Pancreas (tissue), 10 donors: ENCODE results near the gene SEMA5A. TPM values are rescaled to one million over a fixed set of nuclear protein-coding genes. Genes with fewer than 3 reads are reported as not detected.

Source experiments
- ATAC-seq, 4 donors: fragments of 200-7000 bp; cut with Tn5 transposase; one replicate each; pipeline versions ENCODE4 v1.8.0 to v1.9.1; 2020; ENCODE audit warnings: mild to moderate bottlenecking in 4 of 4, moderate library complexity in 4 of 4
- DNase-seq, 6 donors: peaks; one replicate each; pipeline ENCODE4 v3.0.0-alpha.2; 2020
- FAIRE-seq: peaks from 2 replicates; lab custom pipeline; 2012; peaks lifted over from hg19 to GRCh38; lab: Jason Lieb, UNC
- H3K27ac ChIP-seq, 4 donors: fragments of 200-600 bp; sonication (generic); 1 replicate in 3 of 4; 2 replicates in 1 of 4; pipeline versions ENCODE4 v1.5.0 to v1.8.0; 2020
- H3K27me3 ChIP-seq, 4 donors: fragments of 200-600 bp; one replicate each; pipeline ENCODE4 v1.8.0; 2021
- H3K36me3 ChIP-seq, 3 donors: fragments of 200-600 bp; sonication (generic) in 1 of 3; one replicate each; pipeline versions ENCODE4 v1.5.0 to v1.8.0; 2020 to 2021
- H3K4me1 ChIP-seq, 3 donors: fragments of 200-600 bp; one replicate each; pipeline ENCODE4 v1.8.0; 2021
- H3K4me3 ChIP-seq, 4 donors: fragments of 200-600 bp; sonication (generic) in 2 of 4; one replicate each; pipeline versions ENCODE4 v1.5.0 to v1.8.0; 2020 to 2021
- H3K9me3 ChIP-seq, 4 donors: fragments of 200-600 bp; one replicate each; pipeline ENCODE4 v1.8.0; 2021
- whole genome bisulfite sequencing, 2 donors: extraction: QIAGEN DNeasy Blood & Tissue Kit; methylation state at CpG; one replicate each; pipeline ENCODE4 v1.1.7; 2013; 5-methylcytosine and 5-hydroxymethylcytosine counted together
- intact Hi-C, 3 donors: fragments of 100-400 bp; cut with DNase I; formaldehyde crosslinking; loops; one replicate each; pipeline versions ENCODE4 v1.11.1 to v1.14.2; 2022
- polyA plus RNA-seq, 2 donors: library from polyadenylated mRNA; stranded (reverse); fragments of 200-250 nt; gene quantifications; one replicate each; pipeline ENCODE4 v1.2.3, GENCODE V29; 2013
- total RNA-seq, 6 donors: library from RNA; stranded (reverse); fragmentation: NEBNext Ultra II Directional in 4 of 6; extraction: Animal tissue kit (Norgen Biotek cat#: 25700) in 4 of 6; gene quantifications; one replicate each; pipeline versions ENCODE4 v1.2.1 to v1.2.4, GENCODE V29; 2021 to 2023
- TF ChIP-seq, protein P1 (sequence below), 4 donors: fragments of 200-600 bp; sonication (generic) in 3 of 4; IDR thresholded peaks; one replicate each; pipeline versions ENCODE4 v1.5.0 to v1.8.0; 2021; ENCODE audit warnings: antibody characterized with exemption in 4 of 4
- donor health status: healthy with polysubstance abuse.
- donor health status: DM: no; HTN: no; CAD: no; lungs with moderate emphysema.
- donor health status: DM: no; HTN: no; CAD: no.
- donor health status: control.
- donor health status: control.
- donor health status: Bipolar disorder and iron deficiency.
- donor health status: DM: yes; HTN: yes; CAD: no.
- donor health status: DM: no; HTN: no; CAD: no.
- donor health status: DM: no; HTN: no; CAD: no.
- donor health status: DM: yes; HTN: yes; CAD: no.

SEMA5A gene
- total and polyA plus RNA-seq, 8 donors: 0.91 to 14.0 (median 6.4) TPM

- Histone ChIP-seq H3K27ac (no peak overlapping the region), H3K36me3 (peaks cover 0 to 9% (median 0%) of the 10 kb centered on the region in 3 donors), H3K4me1 (no peaks in the 10 kb centered on the region), H3K9me3 (no peaks in the 10 kb centered on the region), H3K4me3 (no peak overlapping the region), H3K27me3 (no peaks in the 10 kb centered on the region)
- ATAC-seq: no peak
- FAIRE-seq: no peak
- 76 to 89% methylated on average over 2 of the region's 2 CpGs for WGBS, 2 donors
- TF ChIP-seq, protein P1, sequence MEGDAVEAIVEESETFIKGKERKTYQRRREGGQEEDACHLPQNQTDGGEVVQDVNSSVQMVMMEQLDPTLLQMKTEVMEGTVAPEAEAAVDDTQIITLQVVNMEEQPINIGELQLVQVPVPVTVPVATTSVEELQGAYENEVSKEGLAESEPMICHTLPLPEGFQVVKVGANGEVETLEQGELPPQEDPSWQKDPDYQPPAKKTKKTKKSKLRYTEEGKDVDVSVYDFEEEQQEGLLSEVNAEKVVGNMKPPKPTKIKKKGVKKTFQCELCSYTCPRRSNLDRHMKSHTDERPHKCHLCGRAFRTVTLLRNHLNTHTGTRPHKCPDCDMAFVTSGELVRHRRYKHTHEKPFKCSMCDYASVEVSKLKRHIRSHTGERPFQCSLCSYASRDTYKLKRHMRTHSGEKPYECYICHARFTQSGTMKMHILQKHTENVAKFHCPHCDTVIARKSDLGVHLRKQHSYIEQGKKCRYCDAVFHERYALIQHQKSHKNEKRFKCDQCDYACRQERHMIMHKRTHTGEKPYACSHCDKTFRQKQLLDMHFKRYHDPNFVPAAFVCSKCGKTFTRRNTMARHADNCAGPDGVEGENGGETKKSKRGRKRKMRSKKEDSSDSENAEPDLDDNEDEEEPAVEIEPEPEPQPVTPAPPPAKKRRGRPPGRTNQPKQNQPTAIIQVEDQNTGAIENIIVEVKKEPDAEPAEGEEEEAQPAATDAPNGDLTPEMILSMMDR (IDR thresholded peaks at IDR 0.05): no peak
- intact Hi-C loops: no loop called here
- no peak for DNase-seq
Observed at GRCh38 chr5:9045946-9046345, 499.9 kb downstream of the SEMA5A start.

GRCh38 chr5:9042241-9042640 is 503.6 kb downstream of the SEMA5A start:
- 97 to 100% methylated on average over 1 of the region's 1 CpG for WGBS, 2 donors
- TF ChIP-seq, protein P1 (IDR thresholded peaks at IDR 0.05): no peak
- FAIRE-seq (no peak), ATAC-seq (no peak), DNase-seq (no peak)
- peaks cover 0 to 9% (median 0%) of the 10 kb centered on the region in 3 donors for H3K36me3 ChIP-seq
- H3K4me3 ChIP-seq: no peak overlapping the region
- intact Hi-C loops: no loop called here
- no peaks in the 10 kb centered on the region for H3K27me3 ChIP-seq
- no peaks in the 10 kb centered on the region for H3K9me3 ChIP-seq
- H3K27ac ChIP-seq: no peak overlapping the region
- H3K4me1 ChIP-seq: no peaks in the 10 kb centered on the region

DNA sequence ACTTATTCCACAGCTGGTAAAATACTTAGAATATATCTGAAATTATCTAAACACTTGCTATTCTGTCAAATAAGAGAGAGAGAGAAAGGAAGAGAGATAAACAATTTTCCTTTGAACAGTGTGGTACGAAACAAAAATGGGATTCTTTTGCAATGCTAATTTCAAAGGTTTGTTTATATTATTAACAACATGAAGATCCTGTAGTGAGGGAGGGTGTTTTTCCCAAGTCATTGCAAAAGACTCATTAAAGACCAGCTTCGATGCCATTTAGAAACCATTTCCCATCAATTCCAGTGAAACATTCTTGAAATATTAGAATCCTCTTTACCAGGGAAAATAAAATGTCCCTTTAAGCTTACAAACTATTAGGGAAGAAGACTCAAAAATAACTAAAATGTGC is 505.4 kb downstream of the SEMA5A start:
- DNase-seq (no peak), FAIRE-seq (no peak), ATAC-seq (no peak)
- intact Hi-C loops: no loop called here
- Histone ChIP-seq H3K4me1 (no peaks in the 10 kb centered on the region), H3K27me3 (no peaks in the 10 kb centered on the region), H3K4me3 (no peak overlapping the region), H3K27ac (no peak overlapping the region), H3K36me3 (peaks cover 0 to 9% (median 0%) of the 10 kb centered on the region in 3 donors), H3K9me3 (no peaks in the 10 kb centered on the region)
- WGBS, 2 donors: 94 to 95% methylated on average over 2 of the region's 2 CpGs
- TF ChIP-seq, protein P1 (IDR thresholded peaks at IDR 0.05): no peak

- Histone ChIP-seq H3K27ac (no peak overlapping the region), H3K4me3 (no peak overlapping the region), H3K4me1 (no peaks in the 10 kb centered on the region), H3K27me3 (no peaks in the 10 kb centered on the region), H3K9me3 (no peaks in the 10 kb centered on the region), H3K36me3 (no peaks in the 10 kb centered on the region)
- ATAC-seq: no peak
- FAIRE-seq: no peak
- TF ChIP-seq, protein P1 (IDR thresholded peaks at IDR 0.05): no peak
- intact Hi-C loops: no loop called here
- DNase-seq: no peak
- 61 to 71% methylated on average over 3 of the region's 3 CpGs for WGBS, 2 donors
Observed at GRCh38 chr5:9037048-9037447, 508.8 kb downstream of the SEMA5A start.

DNA sequence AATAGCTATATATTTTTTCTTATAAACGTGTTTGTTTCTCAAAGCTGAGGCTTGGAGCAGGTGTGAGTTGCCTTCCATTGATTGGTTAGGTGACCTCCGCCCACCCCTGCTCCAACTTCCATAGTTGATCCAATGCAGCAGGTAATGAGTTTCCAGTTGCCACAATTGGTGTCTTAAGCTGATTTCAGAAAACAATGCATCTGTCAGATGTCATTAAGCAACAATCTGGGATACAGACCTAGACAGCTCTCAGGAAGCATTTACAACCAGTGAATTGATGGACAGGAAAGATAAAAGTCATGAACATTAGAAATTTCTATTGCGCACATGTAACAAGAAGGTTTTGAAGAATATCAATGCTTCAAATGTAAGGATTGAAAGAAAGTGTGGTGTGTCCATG is 510.5 kb downstream of the SEMA5A start:
- WGBS, 2 donors: 77 to 81% methylated on average over 3 of the region's 3 CpGs
- ATAC-seq: no peak
- TF ChIP-seq, protein P1 (IDR thresholded peaks at IDR 0.05): no peak
- FAIRE-seq: no peak
- no peak for DNase-seq
- no peaks in the 10 kb centered on the region for H3K36me3 ChIP-seq
- no peak overlapping the region for H3K27ac ChIP-seq
- H3K9me3 ChIP-seq: no peaks in the 10 kb centered on the region
- no peak overlapping the region for H3K4me3 ChIP-seq
- intact Hi-C loops: no loop called here
- H3K27me3 ChIP-seq: no peaks in the 10 kb centered on the region
- H3K4me1 ChIP-seq: no peaks in the 10 kb centered on the region
